HCT116 (cell line): ENCODE results near the gene CD99.

Experiments used
- CTCF ChIP-seq, 3 experiments: fragments of 200-600 bp in 1 of 3; sonication (generic) in 1 of 3; IDR thresholded peaks in 2 of 3; conservative IDR thresholded peaks in 1 of 3; 2 replicates each; pipeline ENCODE4 v1.5.1; 2012 to 2017; ENCODE audit warnings: low read depth in 2 of 3, low read length in 2 of 3, antibody characterized with exemption in 1 of 3, borderline replicate concordance in 1 of 3, control low read depth in 1 of 3, mild to moderate bottlenecking in 1 of 3, mixed read lengths in 1 of 3, mixed run types in 1 of 3, moderate library complexity in 1 of 3; ENCODE audit not compliant: insufficient read depth in 1 of 3
- EZH2 ChIP-seq: fragments of 200-600 bp; sonication (generic); IDR thresholded peaks from 2 replicates; pipeline ENCODE4 v1.6.1; 2017; ENCODE audit warnings: antibody characterized with exemption, mixed run types
- POLR2A ChIP-seq: IDR thresholded peaks from 2 replicates; pipeline ENCODE4 v1.7.0; 2011; ENCODE audit warnings: borderline replicate concordance; ENCODE audit not compliant: insufficient read depth, insufficient read length; ENCODE audit errors: extremely low read depth

- no peak for TF ChIP-seq CTCF (IDR thresholded peaks at IDR 0.05 in 2 of 3, conservative IDR thresholded peaks at IDR 0.05 in 1 of 3; ENCODE audit: borderline replicate concordance in 1 of 3, insufficient read depth in 1 of 3, low read depth in 2 of 3, low read length in 2 of 3)
- TF ChIP-seq POLR2A, result no peak
- TF ChIP-seq EZH2, result no peak
Observed at GRCh38 chrX:2751291-2751690, 60.2 kb downstream of the CD99 start.
